BLaER1 treated with 17β-estradiol and CSF1 and Interleukin-3, amounts not matched to agents 10 nM and 100 nM (cell line): ENCODE measurements around the gene PIP5K1B.

Experiments
- H3K27ac ChIP-seq, 11 experiments: shearing (Covaris generic); formaldehyde crosslinking; 2 replicates each; pipeline ENCODE4 v1.8.1; 2022
- H3K27me3 ChIP-seq, 11 experiments: shearing (Covaris generic); formaldehyde crosslinking; 2 replicates each; pipeline ENCODE4 v1.8.1; 2022
- H3K36me3 ChIP-seq, 11 experiments: shearing (Covaris generic); formaldehyde crosslinking; 2 replicates each; pipeline ENCODE4 v1.8.1; 2022
- H3K4me1 ChIP-seq, 10 experiments: shearing (Covaris generic); formaldehyde crosslinking; 2 replicates each; pipeline ENCODE4 v1.8.1; 2022
- H3K4me2 ChIP-seq, 11 experiments: shearing (Covaris generic); formaldehyde crosslinking; 2 replicates each; pipeline ENCODE4 v1.8.1; 2022
- H3K4me3 ChIP-seq, 10 experiments: shearing (Covaris generic); formaldehyde crosslinking; 2 replicates each; pipeline ENCODE4 v1.8.1; 2022
- H3K9ac ChIP-seq, 11 experiments: shearing (Covaris generic); formaldehyde crosslinking; 2 replicates each; pipeline ENCODE4 v1.8.1; 2022
- H3K9me3 ChIP-seq, 11 experiments: shearing (Covaris generic); formaldehyde crosslinking; replicated peaks in 1 of 11; 2 replicates each; pipeline ENCODE4 v1.8.1; 2022
- H4K20me1 ChIP-seq, 11 experiments: shearing (Covaris generic); formaldehyde crosslinking; 2 replicates each; pipeline ENCODE4 v1.8.1; 2022
- Cebpa-rat ChIP-seq, 11 experiments: shearing (Covaris generic); IDR thresholded peaks; 2 replicates each; pipeline ENCODE4 v1.8.1; 2022

Gene PIP5K1B

GRCh38 chr9:68861436-68861835 lies 156.4 kb downstream of the PIP5K1B start:
- TF ChIP-seq Cebpa-rat (IDR thresholded peaks at IDR 0.05), result no peak
- H3K9ac ChIP-seq, result no peak overlapping the region
- peaks cover 0 to 10% (median 5%) of the 10 kb centered on the region in 10 experiments; a peak in 11 of 20 replicates for H3K4me1 ChIP-seq
- no peaks in the 10 kb centered on the region for H3K27me3 ChIP-seq
- H4K20me1 ChIP-seq, result no peaks in the 10 kb centered on the region
- H3K36me3 ChIP-seq, result no peaks in the 10 kb centered on the region
- H3K4me2 ChIP-seq, result no peak overlapping the region
- H3K4me3 ChIP-seq, result no peak overlapping the region
- H3K27ac ChIP-seq, result no peak overlapping the region
- H3K9me3 ChIP-seq, result no peaks in the 10 kb centered on the region

GRCh38 chr9:68867066-68867465 lies 162.0 kb downstream of the PIP5K1B start:
- H3K36me3 ChIP-seq, result no peaks in the 10 kb centered on the region
- H4K20me1 ChIP-seq, result no peaks in the 10 kb centered on the region
- no peak overlapping the region for H3K4me2 ChIP-seq
- no peak for TF ChIP-seq Cebpa-rat (IDR thresholded peaks at IDR 0.05)
- H3K4me3 ChIP-seq, result no peak overlapping the region
- no peaks in the 10 kb centered on the region for H3K9me3 ChIP-seq
- H3K27ac ChIP-seq, result no peak overlapping the region
- no peak overlapping the region for H3K9ac ChIP-seq
- no peaks in the 10 kb centered on the region for H3K27me3 ChIP-seq
- H3K4me1 ChIP-seq, result no peaks in the 10 kb centered on the region

- no peaks in the 10 kb centered on the region for H4K20me1 ChIP-seq
- H3K4me3 ChIP-seq, result no peak overlapping the region
- H3K27ac ChIP-seq, result no peak overlapping the region
- TF ChIP-seq Cebpa-rat (IDR thresholded peaks at IDR 0.05), result no peak
- no peaks in the 10 kb centered on the region for H3K36me3 ChIP-seq
- no peak overlapping the region for H3K9ac ChIP-seq
- H3K27me3 ChIP-seq, result no peaks in the 10 kb centered on the region
- H3K9me3 ChIP-seq, result no peaks in the 10 kb centered on the region
- H3K4me1 ChIP-seq, result no peaks in the 10 kb centered on the region
- H3K4me2 ChIP-seq, result no peak overlapping the region
These were observed 164.0 kb downstream of the PIP5K1B start for GRCh38 chr9:68869022-68869421.

- Histone ChIP-seq H3K36me3 (no peaks in the 10 kb centered on the region), H3K27ac (no peak overlapping the region), H4K20me1 (no peaks in the 10 kb centered on the region), H3K4me3 (no peak overlapping the region), H3K27me3 (no peaks in the 10 kb centered on the region), H3K4me2 (no peak overlapping the region), H3K9ac (no peak overlapping the region), H3K4me1 (no peaks in the 10 kb centered on the region), H3K9me3 (no peaks in the 10 kb centered on the region)
- no peak for TF ChIP-seq Cebpa-rat (IDR thresholded peaks at IDR 0.05)
These were observed 165.0 kb downstream of the PIP5K1B start for GRCh38 chr9:68870086-68870485.

GRCh38 chr9:68871236-68871635 lies 166.2 kb downstream of the PIP5K1B start:
- no peaks in the 10 kb centered on the region for H3K4me1 ChIP-seq
- no peak for TF ChIP-seq Cebpa-rat (IDR thresholded peaks at IDR 0.05)
- no peaks in the 10 kb centered on the region for H3K36me3 ChIP-seq
- no peak overlapping the region for H3K9ac ChIP-seq
- H3K27me3 ChIP-seq, result no peaks in the 10 kb centered on the region
- H3K9me3 ChIP-seq, result no peaks in the 10 kb centered on the region
- H3K4me3 ChIP-seq, result no peak overlapping the region
- no peak overlapping the region for H3K27ac ChIP-seq
- no peaks in the 10 kb centered on the region for H4K20me1 ChIP-seq
- H3K4me2 ChIP-seq, result no peak overlapping the region

- H3K27me3 ChIP-seq, result no peaks in the 10 kb centered on the region
- H3K27ac ChIP-seq, result no peak overlapping the region
- H3K9ac ChIP-seq, result no peak overlapping the region
- no peak overlapping the region for H3K4me2 ChIP-seq
- no peak overlapping the region for H3K4me3 ChIP-seq
- TF ChIP-seq Cebpa-rat (IDR thresholded peaks at IDR 0.05), result no peak
- H3K36me3 ChIP-seq, result no peaks in the 10 kb centered on the region
- H4K20me1 ChIP-seq, result no peaks in the 10 kb centered on the region
- no peaks in the 10 kb centered on the region for H3K9me3 ChIP-seq
- no peaks in the 10 kb centered on the region for H3K4me1 ChIP-seq
These were observed 167.0 kb downstream of the PIP5K1B start for GRCh38 chr9:68872026-68872501.

GRCh38 chr9:68873179-68873578 lies 168.1 kb downstream of the PIP5K1B start:
- Histone ChIP-seq H4K20me1 (no peaks in the 10 kb centered on the region), H3K4me2 (no peak overlapping the region), H3K4me1 (no peaks in the 10 kb centered on the region), H3K9me3 (no peaks in the 10 kb centered on the region), H3K36me3 (no peaks in the 10 kb centered on the region), H3K27ac (no peak overlapping the region), H3K4me3 (no peak overlapping the region), H3K9ac (no peak overlapping the region), H3K27me3 (no peaks in the 10 kb centered on the region)
- no peak for TF ChIP-seq Cebpa-rat (IDR thresholded peaks at IDR 0.05)

GRCh38 chr9:68876273-68876672 lies 171.2 kb downstream of the PIP5K1B start:
- H3K4me1 ChIP-seq, result no peaks in the 10 kb centered on the region
- no peak overlapping the region for H3K27ac ChIP-seq
- H3K27me3 ChIP-seq, result no peaks in the 10 kb centered on the region
- H3K4me2 ChIP-seq, result no peak overlapping the region
- no peak for TF ChIP-seq Cebpa-rat (IDR thresholded peaks at IDR 0.05)
- H3K9me3 ChIP-seq, result no peaks in the 10 kb centered on the region
- no peak overlapping the region for H3K9ac ChIP-seq
- no peaks in the 10 kb centered on the region for H3K36me3 ChIP-seq
- no peaks in the 10 kb centered on the region for H4K20me1 ChIP-seq
- H3K4me3 ChIP-seq, result no peak overlapping the region

GRCh38 chr9:68876681-68877080 lies 171.6 kb downstream of the PIP5K1B start:
- H3K4me1 ChIP-seq, result no peaks in the 10 kb centered on the region
- H3K4me3 ChIP-seq, result no peak overlapping the region
- no peak overlapping the region for H3K4me2 ChIP-seq
- H3K27ac ChIP-seq, result no peak overlapping the region
- no peaks in the 10 kb centered on the region for H4K20me1 ChIP-seq
- H3K9me3 ChIP-seq, result no peaks in the 10 kb centered on the region
- H3K9ac ChIP-seq, result no peak overlapping the region
- no peaks in the 10 kb centered on the region for H3K36me3 ChIP-seq
- H3K27me3 ChIP-seq, result no peaks in the 10 kb centered on the region
- TF ChIP-seq Cebpa-rat (IDR thresholded peaks at IDR 0.05), result no peak

GRCh38 chr9:68877219-68877618 lies 172.2 kb downstream of the PIP5K1B start:
- Histone ChIP-seq H3K27ac (no peak overlapping the region), H4K20me1 (no peaks in the 10 kb centered on the region), H3K9ac (no peak overlapping the region), H3K9me3 (no peaks in the 10 kb centered on the region), H3K4me1 (no peaks in the 10 kb centered on the region), H3K27me3 (no peaks in the 10 kb centered on the region), H3K4me3 (no peak overlapping the region), H3K36me3 (no peaks in the 10 kb centered on the region), H3K4me2 (no peak overlapping the region)
- no peak for TF ChIP-seq Cebpa-rat (IDR thresholded peaks at IDR 0.05)

- H3K4me2 ChIP-seq, result no peak overlapping the region
- H3K9ac ChIP-seq, result no peak overlapping the region
- no peaks in the 10 kb centered on the region for H4K20me1 ChIP-seq
- H3K36me3 ChIP-seq, result no peaks in the 10 kb centered on the region
- no peak for TF ChIP-seq Cebpa-rat (IDR thresholded peaks at IDR 0.05)
- no peak overlapping the region for H3K4me3 ChIP-seq
- H3K27me3 ChIP-seq, result no peaks in the 10 kb centered on the region
- no peaks in the 10 kb centered on the region; a peak in 2 of 20 replicates for H3K4me1 ChIP-seq
- no peak overlapping the region for H3K27ac ChIP-seq
- H3K9me3 ChIP-seq, result no peaks in the 10 kb centered on the region
These were observed 173.4 kb downstream of the PIP5K1B start for GRCh38 chr9:68878450-68878849.
